Lower leg skin (tissue), 4 donors: ENCODE results near the gene TRAPPC2L. TPM values are rescaled to one million over a fixed set of nuclear protein-coding genes. Genes with fewer than 3 reads are reported as not detected.

Experiments used
- DNase-seq, 2 donors: peaks; one replicate each; pipeline ENCODE4 v3.0.0-alpha.2; 2019; ENCODE audit warnings: low spot score in 2 of 2
- H3K4me3 ChIP-seq: fragments of 200-600 bp; sonication (generic); 2 replicates; pipeline ENCODE4 v1.5.1; 2017; ENCODE audit warnings: mild to moderate bottlenecking, low read depth; ENCODE audit not compliant: poor library complexity, severe bottlenecking
- CTCF ChIP-seq, 3 donors: fragments of 450-650 bp; IDR thresholded peaks; one replicate each; pipeline ENCODE4 v1.5.1; 2016; ENCODE audit warnings: antibody characterized with exemption in 3 of 3, mild to moderate bottlenecking in 3 of 3, moderate library complexity in 2 of 3
- POLR2A ChIP-seq, 2 donors: fragments of 450-650 bp; IDR thresholded peaks; one replicate each; pipeline ENCODE4 v1.6.1; 2016 to 2017; ENCODE audit warnings: antibody characterized with exemption in 2 of 2, mild to moderate bottlenecking in 1 of 2, moderate library complexity in 1 of 2
- WGBS, 2 donors: methylation state at CpG; one replicate each; pipeline ENCODE4 v1.1.5; 2018; 5-methylcytosine and 5-hydroxymethylcytosine counted together
- intact Hi-C: fragments of 100-400 bp; cut with DNase I; formaldehyde crosslinking; loops from one replicate; pipeline ENCODE4 v1.15.0; 2023; ENCODE audit warnings: low total_unique reads
- total RNA-seq, 4 donors: library from RNA; depleted of rRNA; stranded (reverse); fragments of >200 nt; gene quantifications; one replicate each; pipeline ENCODE4 v1.1.0, GENCODE V29; 2016

Gene TRAPPC2L
- total RNA-seq, 4 donors from 2014 or later, result 29.9 to 43.0 (median 38.6) TPM

GRCh38 chr16:88875703-88876234 is 18.8 kb downstream of the TRAPPC2L start:
- no peak overlapping the region for H3K4me3 ChIP-seq
- no peak for TF ChIP-seq POLR2A (IDR thresholded peaks at IDR 0.05)
- TF ChIP-seq CTCF (IDR thresholded peaks at IDR 0.05), result no peak
- intact Hi-C loops, result no loop called here
- no peak for DNase-seq
- 92 to 93% methylated on average over 22 of the region's 22 CpGs for WGBS, 2 donors

- DNase-seq, result no peak
Observed at GRCh38 chr16:88876942-88877526, 20.1 kb downstream of the TRAPPC2L start.

GRCh38 chr16:88877564-88878289 is 20.8 kb downstream of the TRAPPC2L start:
- WGBS, 2 donors, result 88 to 89% methylated on average over 19 of the region's 20 CpGs
- TF ChIP-seq CTCF (IDR thresholded peaks at IDR 0.05) (no peak), POLR2A (IDR thresholded peaks at IDR 0.05) (no peak)
- no peak overlapping the region for H3K4me3 ChIP-seq
- intact Hi-C loops, result no loop called here
- no peak for DNase-seq

More at GRCh38 chr16:88876942-88877526, 20.1 kb downstream of the TRAPPC2L start:
- H3K4me3 ChIP-seq, result no peak overlapping the region
- TF ChIP-seq CTCF (IDR thresholded peaks at IDR 0.05) (no peak), POLR2A (IDR thresholded peaks at IDR 0.05) (no peak)
- WGBS, 2 donors, result 77 to 79% methylated on average over 32 of the region's 33 CpGs
- intact Hi-C loops, result no loop called here

DNA sequence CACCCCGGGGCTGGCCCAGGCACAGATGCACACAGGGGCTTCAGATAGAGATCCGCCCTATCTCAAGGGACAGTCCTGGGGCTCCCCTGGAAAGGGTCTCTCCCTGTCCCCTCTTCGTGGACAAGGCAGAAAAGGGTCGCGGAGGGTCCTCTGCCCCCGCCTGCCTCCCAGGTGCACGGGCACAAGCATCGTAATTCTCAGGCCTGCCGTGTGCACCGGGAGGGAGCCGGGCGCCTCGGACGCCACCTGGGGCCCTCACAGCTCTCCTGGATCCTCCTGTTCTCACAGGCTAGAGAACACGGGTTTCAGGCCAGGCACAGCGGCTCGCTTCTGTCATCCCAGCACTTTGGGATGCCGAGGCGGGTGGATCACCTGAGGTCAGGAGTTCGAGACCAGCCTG is 21.4 kb downstream of the TRAPPC2L start:
- H3K4me3 ChIP-seq, result no peak overlapping the region
- intact Hi-C loops, result no loop called here
- DNase-seq, result no peak
- TF ChIP-seq CTCF (IDR thresholded peaks at IDR 0.05) (no peak), POLR2A (IDR thresholded peaks at IDR 0.05) (no peak)
- 92 to 95% methylated on average over 16 to 19 of the region's 20 CpGs for WGBS, 2 donors

DNA sequence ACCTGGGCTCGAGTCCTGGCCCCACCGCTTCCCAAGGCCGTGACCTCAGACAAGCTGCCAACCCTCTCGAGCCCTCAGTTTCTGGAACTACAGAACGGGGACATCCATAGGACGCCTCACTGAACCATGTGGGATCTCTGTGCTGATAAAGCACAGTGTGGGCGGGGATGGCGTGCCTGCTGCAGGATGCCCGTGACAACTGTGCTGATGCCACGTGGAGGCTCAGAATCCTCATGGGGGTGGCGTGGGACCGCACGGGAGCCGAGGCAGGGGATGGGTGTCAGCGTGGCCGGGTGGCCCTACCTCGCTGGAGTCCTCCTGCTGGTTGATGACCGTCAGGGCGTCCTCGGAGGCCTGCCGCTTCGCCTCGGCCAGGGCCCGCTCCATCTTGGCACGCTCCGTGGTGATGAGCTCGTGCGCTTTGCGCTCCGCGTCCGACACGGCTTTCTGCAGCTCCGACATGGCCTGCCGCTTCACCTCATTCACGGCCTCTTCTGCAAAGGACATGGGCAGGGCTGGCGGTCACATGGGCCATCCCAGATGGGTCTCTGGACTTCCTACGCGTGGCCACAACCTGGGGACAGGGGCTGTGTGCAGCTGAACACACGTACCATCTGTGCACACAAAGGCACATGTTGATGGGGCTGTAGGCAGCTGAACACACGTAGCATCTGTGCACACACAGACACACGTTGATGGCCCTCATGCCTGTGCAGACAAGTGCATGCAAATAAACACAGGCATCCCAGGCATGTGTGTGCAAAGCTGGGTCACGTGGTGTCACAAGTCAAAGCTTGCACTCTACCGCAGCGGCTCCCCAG is 22.2 kb downstream of the TRAPPC2L start:
- intact Hi-C loops, result no loop called here
- TF ChIP-seq CTCF (IDR thresholded peaks at IDR 0.05), result no peak
- TF ChIP-seq POLR2A (IDR thresholded peaks at IDR 0.05), result no peak
- DNase-seq, result peak in 1 of 2 donors; percentile 39
- no peak overlapping the region for H3K4me3 ChIP-seq
- WGBS, 2 donors, result 84 to 86% methylated on average over 43 to 45 of the region's 45 CpGs
